ENCODE results near the gene CELA2B.

The CELA2B gene

DNA sequence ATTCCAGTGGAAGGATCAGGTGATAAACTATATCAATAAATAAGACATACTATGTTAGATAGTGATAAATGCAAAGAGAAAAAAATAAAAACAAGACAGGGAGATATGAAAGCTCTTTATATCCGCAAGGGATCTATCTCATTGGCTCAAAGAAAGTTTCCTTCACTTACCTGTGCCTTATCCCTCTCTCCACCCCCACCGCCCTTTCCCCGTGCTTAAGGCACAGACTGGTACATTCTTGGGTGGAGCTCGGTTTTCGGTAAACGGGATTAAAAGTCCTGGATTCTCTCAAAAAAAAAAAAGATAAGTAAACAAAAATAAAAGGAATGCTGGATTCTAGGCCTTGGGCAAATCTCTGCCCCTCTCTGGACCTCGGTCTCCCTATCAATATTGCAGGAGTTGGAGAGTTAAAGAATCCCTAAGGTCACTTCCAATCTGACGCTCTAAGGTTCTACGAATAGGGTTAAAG is 50.2 kb downstream of the CELA2B start:
- DNase-seq (ENCODE audit: low spot score), result no peak

- DNase-seq (ENCODE audit: low spot score), result peak; percentile 97
These were observed 50.8 kb downstream of the CELA2B start, which contains the start of gene DNAJC16 for GRCh38 chr1:15526490-15527339. Gene DNAJC16 (plus strand): TSS chr1:15526848. CDS start chr1:15529106, 2,258 bp downstream.

DNA sequence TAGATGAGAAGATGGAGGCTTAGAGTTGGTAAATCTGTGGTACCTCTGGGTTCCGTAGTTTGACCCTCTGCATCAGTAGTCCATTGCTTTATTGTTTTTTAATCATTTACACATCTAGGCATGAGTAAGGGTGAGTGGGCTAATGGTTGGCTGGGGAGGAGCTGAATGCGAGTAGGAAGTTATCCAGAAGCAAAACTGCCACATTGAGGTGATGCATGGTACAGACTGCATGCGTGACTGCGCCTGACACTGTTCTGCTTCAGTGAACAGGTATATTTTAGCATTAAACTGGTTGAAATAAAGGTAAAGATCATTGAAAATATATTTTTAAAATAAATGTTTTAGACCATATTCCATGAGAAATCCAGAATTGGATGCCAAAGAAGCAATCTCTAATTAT is 55.1 kb downstream of the CELA2B start:
- DNase-seq (ENCODE audit: low spot score), result no peak

DNA sequence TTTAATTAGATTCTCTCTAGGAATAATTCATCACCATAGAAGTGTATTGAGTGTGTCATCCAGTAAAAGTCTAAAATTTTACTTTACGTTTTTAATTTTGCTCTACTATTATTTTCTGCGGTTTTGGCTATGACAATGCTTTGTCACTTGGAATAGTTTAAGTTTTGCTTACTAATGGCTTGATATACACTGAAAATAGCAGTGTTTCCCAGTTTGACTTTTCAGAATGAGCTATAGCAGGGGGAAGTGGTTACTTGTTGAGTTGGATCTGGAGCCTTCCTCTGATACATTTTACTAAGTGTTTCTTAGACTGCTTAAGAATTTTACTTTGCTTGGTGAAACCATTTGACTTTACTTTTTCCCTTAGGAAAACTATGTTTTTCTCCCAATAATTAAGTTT is 55.8 kb downstream of the CELA2B start:
- no peak for DNase-seq (ENCODE audit: low spot score)

- no peak for DNase-seq (ENCODE audit: low spot score)
These were observed 62.9 kb downstream of the CELA2B start for GRCh38 chr1:15538771-15539170.

GRCh38 chr1:15540186-15540585 is 64.3 kb downstream of the CELA2B start:
- DNase-seq (ENCODE audit: low spot score), result no peak
